ENCODE measurements around the gene PDZRN3.

The PDZRN3 gene

DNA sequence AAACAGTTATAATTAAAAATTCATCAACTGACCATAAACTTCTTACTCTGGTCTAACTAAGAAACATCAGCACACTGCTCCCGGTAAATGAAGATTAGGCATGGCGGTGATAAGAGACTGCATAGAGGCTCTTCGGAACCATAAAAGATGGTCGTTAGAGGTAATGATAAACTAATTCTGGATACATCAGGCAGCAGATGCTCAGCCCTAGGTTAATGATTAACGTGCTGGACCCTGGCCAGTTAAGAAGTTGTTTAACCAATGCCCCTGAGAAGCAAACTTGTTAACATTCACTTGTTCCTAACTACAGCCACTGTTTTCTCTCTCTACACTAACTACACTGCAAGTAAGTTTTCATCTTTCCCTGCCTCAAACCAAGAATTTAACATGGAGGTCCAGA lies 111.5 kb downstream of the PDZRN3 start:
- no peak for DNase-seq (ENCODE audit: low read depth)

DNA sequence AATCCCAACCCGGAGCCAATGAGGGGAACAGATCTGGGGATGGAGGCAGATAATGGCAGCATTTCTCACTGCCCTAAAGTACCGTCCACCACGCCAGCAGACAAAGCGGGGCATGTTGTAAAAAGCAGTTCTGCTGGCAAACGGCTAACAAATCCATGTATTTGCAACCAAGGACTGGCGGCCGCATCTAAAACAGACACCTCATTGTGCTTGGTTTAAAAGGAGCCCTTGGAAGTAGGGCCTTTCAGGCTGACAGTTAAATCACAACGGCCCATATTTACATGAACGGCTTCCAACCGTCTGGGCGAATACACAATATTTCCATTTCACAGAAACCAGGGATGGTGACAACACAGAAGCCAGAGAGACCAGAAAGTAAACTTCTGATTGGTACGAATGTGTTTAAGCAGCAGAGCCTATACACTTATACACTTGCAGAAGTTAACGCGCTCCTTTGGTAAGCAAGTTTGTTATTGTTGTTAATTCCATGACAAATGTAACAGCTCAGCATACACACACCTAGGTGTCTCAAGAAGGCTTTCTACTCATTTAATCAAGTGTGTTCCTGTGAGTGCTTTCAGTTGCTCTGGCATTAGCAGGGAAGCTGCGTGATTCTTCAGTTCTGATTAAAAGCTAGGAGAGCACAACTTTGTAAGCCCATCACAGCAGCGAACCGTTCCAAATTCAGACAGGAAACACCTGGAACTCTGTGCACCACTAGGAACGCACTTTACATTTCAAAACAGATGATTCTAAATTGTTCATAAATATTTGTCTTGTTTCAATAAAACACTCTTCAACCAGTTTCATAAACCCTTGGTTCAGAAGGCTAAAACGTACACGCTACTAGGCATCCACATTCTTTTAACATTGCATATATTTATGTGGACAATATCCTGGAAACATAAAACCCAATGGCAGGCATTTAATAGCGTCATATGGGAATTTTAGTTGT lies 112.9 kb downstream of the PDZRN3 start:
- no peak for DNase-seq (ENCODE audit: low read depth)

DNA sequence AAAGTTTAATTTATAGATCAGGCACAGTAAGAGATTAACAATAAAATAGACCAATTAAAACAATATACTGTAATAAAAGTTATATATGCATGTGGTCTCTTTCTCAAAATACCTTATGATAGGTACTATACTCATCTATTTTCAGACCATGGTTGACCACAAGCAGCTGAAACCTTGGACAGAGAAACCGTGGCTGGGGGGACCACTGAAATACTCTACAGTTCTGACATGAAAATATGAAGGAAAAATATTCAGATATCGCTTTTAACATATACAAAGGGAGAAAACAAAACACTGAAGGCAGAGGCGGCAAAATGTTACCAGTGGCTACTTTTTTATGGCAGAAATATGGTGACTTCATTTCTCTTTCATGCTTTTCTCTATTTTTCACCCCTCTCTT lies 114.0 kb downstream of the PDZRN3 start:
- no peak for DNase-seq (ENCODE audit: low read depth)

DNA sequence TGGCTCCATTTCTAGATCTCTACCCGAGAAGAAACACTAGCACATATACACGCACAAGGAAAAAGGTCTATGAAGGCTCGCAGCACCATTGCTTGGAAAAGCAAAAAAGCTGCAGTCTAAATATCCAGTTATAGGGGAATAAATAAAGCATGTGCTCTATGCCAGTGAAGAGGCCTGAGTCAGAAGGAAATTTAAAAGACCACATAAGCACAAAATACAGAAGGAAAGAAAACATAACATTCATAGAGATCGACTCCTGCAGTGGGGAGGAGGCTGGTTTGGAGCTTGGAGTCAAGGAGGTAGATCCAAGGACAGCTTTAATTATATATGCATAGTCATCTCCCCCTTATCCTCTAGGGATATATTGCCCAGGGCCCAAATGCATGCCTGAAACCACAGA lies 114.4 kb downstream of the PDZRN3 start:
- DNase-seq (ENCODE audit: low read depth) = no peak

DNA sequence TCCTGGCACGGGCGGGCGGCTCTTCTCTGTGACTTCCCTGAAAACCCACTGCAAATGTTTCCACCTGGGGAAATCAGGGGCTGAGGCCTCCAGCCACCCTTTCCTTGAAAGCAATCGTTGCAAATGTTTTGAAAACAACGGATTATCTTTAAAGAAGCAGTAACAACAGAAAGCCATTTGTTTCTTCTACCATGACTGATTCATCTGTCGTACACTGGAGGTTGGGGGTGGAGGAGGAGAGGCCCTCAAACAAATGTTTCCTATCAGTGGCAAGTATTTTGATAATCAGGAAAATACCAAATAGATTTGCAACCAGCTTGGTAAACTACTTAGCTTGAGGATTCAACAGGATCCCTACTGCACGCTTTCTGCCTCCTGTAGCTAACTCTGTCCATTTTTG lies 114.9 kb downstream of the PDZRN3 start:
- DNase-seq (ENCODE audit: low read depth) = no peak

DNA sequence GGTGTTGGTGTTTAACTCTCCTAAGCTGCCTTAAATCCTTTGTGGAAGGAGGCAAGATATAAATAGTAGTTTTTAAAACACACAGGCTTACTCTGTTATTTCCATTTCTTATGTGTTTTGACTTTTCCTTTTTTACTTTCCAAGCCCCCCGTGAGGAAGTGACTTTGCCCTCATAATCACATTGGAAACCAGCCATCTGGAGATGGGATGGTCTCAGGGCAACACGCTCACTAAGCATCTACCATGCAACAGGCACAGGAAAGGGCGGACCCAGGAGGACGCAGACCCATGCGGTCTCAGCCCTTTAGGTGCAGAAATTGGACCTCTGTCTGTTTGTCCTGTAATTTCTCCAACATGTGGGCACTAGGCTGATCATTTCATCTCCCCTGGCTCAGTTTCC lies 115.7 kb downstream of the PDZRN3 start:
- DNase-seq (ENCODE audit: low read depth) = no peak

DNA sequence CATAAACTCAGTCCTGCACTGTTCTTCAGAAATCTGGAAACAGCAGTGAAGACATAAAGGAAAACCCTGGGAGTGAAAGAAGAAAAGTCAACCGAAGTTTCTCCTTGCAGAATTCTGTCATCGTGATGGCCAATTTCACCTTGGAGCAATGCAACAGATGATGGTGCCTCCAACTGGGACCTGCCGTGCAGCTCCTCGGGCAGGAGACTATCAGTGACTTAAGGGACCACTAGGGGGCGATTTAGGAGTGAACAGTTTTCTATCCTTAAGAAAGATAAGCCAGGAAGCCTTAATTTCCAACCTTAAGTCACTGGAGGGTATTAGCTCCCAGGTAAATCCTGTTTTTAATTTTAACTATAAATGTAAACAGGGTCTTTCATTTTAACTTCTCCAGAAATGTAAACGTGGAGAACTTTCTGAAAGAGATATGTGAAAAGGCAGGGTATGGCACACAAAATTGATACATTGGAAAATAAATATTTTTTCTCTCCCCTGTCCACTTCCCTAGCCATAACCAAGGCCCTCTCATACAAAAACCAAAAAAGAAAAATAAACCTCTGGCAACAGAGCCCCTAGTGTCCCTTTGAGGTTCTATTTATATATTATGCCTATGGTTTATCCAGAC lies 116.3 kb downstream of the PDZRN3 start:
- DNase-seq (ENCODE audit: low read depth) = no peak

DNA sequence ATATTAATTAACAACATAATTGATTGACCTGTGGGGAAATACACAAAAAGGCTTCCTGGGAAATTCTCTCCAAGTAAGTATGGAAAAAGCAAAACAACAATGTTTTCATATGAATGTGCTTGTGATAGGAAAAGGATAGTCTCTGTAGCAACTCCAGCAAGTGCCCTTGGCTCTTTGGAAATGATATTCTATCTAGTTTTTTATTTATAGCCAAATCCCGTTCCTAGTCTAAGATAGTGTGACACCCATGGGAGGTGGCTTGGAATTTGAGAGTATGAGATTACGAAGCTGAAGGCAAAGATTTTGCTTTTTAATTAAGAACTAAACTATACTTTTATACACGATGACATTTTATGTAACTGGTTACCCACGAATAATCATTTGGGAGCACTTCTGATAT lies 119.9 kb downstream of the PDZRN3 start:
- no peak for DNase-seq (ENCODE audit: low read depth)

DNA sequence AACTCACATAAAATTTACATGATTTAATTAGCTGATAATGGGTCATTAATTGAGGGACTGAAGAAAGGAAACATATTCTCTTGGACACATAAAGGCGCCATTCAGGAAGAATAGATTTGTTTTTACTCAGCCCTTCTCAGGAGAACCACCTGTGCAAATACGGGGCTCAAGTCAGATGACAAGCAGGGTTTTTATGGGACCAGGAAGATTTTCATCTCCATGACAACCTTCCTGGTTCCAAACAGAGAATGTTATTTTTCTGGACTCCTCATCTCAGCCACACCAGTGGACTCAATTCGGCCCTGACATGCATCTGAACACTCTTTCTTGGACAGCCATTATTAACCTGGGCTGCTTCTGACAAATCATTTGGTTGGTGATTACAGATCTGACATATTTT lies 120.5 kb downstream of the PDZRN3 start:
- DNase-seq (ENCODE audit: low read depth) = no peak

DNA sequence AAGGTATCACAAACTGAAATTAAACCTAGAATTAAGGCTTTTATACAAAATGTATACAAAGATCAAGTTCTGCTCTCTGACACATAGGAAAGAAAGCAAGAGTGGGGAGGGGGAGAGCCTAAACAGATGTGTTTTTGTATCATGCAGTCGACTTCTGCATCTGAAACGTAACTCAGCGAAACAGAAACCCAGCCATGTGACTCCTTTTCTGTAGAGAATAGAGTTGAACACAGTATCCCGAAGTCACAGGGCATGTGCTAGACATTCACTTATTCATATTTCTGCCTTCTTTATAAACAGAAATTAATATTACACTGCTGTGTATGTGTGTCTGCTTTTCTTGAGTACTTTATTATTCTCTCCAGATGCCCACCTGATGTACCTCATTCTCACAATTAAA lies 121.0 kb downstream of the PDZRN3 start:
- no peak for DNase-seq (ENCODE audit: low read depth)

DNA sequence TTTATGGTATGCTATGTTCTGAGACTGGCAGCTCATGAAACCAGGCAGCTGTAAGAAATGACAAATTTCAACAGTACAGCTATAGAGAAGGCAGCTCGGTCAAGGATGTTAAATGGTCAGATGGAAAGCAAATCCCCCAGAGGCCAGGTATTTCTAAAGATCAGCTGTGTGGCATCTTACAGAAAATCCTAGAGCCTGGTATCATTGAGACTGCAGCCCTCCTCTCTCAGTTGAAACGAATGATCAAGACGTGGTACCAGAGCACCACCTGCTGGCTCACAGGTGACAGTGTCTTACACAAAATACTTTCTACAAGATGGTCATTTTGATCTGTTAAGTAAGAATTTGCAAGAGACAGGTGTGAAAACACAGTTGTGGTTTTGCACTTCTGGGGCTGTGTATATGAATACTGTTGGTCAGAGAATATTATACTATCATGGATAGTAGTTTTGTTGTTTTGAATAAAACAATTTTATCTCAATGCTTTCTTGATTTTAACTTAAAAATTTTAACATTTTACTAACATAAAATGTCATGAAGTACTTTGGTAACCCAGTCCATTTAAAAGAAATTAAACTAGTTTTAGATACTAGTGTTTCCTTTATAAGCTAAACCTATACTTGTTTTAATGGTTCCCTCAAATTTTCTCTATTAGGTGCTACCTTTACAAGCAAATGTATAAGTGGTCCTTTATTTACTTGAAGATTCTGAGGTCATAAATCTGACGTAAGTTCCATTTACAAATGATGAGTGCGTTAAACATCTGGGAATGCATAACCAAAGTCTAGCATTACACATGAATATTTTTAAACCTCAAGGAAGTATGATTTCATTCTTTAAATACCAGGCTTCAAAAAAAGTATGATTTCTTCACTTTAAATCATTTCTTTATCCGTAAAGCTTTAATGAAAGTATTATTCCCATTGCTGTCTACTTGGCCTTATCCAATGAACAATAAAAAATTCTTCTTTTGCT lies 121.8 kb downstream of the PDZRN3 start:
- no peak for DNase-seq (ENCODE audit: low read depth)

DNA sequence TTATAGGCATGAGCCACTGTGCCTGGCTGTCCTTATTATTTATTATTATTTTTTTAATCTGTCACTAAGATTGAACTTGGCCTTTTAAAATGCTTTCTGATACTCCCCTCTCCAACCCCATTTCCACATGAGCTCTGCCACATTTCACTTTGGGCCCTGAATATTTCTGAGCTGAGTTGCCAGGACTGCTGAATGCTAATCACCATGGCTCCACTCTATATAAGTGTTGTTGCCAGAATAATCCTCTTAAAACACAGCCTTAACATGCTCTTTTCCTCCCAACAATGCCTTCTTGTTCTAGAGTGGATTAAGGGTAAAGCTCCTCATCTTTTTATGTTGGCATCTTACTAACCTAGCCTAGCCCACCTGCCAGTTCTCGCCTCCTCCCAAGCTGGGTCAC lies 124.4 kb downstream of the PDZRN3 start:
- DNase-seq (ENCODE audit: low read depth) = no peak

DNA sequence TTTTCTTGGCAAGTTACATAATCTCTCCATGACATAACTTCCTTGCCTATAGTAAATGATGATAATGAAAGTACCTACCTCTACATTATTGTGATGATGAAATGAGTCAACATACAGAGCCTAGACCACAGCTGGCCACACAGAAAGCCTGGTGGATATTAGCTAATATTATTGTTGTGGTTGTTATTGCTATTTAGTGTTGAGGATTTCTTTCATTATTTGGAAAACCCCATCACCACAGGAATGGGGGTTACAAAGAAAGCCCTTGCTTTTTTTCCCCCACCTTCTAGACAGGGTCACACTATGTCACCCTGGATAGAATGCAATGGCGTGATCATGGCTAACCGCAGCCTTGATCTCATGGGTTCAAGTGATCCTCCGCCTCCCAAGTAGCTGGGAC lies 125.0 kb downstream of the PDZRN3 start:
- no peak for DNase-seq (ENCODE audit: low read depth)

DNA sequence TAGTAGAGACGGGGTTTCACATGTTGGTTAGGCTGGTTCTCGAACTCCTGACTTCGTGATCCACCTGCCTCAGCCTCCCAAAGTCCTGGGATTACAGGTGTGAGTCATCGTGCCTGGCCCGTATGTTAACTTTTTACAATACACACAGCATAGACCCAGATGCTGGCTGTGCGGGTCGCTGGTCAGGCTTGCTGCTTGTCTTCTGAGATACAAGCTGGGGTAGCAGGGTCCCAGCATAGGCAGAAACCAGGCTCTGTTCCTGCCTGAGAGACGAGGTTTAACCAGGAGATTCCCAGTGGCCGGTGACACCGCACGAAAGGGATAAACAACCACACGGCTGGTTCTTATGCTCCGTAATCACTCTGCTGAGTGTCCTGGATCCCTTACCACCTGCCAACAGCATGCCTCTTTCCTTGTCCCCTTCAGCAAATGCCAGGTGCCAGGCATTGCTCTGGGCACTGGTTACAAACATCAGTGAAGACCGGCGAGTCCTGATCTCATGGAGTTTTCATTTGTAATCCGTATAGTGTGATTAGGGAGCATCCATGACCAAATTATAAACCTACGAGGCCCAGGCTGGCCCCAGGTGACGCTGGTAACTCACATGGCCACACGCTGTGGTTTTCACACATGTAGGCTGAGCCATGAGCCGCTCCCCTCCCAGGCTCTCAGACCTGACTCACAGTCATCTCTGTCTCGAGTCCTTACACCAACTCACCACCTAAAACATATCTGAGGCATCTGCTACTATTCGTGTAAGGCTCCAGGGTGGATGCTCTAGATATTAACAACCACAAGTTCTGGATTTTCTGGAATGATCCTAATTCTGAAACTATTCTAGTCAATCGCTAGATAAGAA lies 125.7 kb downstream of the PDZRN3 start:
- DNase-seq (ENCODE audit: low read depth) = no peak

DNA sequence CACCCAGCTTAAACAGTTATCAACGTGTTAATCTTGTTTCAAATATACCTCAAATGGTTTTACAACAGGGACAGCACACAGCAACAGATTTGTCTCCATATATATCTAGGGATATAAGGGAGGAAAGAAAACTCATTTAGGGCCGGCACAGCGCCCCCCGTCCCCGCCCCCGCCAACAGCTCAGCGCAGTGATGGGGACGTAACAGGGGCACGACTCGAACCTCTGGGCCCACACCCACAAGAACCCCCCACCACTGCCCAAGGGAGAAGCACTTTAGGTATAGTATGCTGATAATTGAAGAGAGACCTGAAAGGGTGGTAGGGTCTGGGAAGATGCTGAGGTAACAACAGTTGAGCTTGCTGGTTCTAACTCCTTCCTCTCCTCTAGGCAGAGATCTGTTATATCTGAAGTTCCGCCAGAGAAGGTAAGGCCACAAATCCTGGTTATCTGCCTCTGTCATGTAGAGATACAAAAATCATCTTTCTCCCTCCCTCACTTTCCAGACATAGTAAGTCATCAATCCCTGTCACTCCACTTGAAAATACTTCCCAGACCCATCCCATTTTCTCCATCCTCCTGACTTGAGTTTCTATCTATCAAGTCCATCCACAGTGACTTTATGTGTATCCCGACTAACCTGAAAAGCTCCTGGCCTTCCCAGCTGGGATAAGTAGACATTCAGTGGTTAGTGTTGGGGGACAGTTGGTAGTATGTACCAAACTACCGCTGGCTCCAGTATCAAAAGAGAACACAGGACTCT lies 126.9 kb downstream of the PDZRN3 start:
- no peak for DNase-seq (ENCODE audit: low read depth)

DNA sequence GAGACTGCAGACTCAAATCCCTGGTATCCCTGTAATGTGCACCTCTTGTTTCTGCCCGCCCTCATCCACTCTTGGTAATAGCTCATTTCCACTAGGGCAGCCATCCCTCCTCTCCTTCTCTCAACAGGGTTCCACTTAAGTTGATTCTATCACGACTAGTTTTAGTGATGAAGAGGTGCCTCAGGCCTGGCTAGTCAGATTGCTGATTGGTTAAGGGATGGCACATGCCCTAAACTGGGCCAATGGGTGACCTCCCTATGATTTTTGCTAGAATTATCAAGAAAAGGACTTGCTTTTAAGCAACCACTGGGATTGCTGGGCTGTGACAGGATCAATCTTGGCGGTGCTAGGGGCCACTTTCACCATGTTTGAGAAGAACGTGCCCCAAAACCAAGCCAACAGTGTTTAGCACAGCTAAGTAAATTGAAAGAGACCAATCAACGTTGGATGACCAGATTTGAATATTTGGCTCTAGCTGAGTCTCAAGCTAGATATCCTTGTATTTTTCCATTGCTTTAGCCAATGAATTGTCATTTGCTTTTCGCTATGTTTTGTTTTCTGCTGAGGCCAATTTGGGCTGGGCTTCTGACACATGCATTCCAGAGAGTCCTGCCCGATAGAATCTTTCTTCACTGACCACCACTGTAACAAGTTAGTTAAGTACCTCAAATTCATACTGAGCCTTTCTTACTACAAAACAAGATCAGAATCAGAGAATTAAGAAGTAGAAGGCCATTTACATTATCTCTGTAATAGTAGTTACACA lies 131.0 kb downstream of the PDZRN3 start:
- no peak for DNase-seq (ENCODE audit: low read depth)

DNA sequence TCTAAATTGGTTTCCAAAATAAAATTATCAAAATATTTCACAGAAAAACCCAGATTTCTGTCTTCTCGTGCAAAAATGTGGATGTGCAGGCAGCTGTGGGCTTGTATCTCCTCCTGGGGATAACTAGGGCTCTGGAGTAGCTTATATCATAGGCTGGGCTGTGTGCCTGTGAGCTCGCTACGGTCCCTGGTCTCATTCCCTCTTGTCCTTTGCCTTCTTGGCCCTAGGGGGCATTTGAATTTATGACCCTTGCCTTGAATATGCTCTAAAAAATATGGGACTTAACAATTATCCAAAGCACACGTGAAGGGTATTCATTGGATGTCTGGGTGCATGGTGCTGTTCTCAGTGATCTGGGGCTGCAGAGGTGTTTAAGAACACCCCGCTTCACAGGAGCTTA lies 132.6 kb downstream of the PDZRN3 start:
- DNase-seq (ENCODE audit: low read depth) = no peak

DNA sequence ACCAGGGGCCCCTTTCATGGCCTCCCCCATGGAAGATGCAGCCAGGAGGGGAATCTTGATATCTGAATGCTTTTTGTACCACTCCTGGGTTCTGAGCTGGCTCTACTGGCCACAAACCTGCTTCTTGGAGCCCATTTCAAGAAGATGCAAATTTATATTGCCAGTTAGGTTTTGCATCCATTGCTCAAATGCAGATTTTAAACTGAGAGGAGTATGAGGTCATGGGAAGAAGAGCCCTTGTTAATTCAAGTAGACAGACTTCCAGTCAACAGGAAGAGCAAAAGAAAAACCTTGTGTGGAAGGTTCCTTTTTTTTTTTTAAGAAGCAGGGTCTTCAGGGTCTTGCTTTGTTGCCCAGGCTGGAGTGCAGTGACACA lies 133.5 kb downstream of the PDZRN3 start:
- DNase-seq (ENCODE audit: low read depth) = no peak

DNA sequence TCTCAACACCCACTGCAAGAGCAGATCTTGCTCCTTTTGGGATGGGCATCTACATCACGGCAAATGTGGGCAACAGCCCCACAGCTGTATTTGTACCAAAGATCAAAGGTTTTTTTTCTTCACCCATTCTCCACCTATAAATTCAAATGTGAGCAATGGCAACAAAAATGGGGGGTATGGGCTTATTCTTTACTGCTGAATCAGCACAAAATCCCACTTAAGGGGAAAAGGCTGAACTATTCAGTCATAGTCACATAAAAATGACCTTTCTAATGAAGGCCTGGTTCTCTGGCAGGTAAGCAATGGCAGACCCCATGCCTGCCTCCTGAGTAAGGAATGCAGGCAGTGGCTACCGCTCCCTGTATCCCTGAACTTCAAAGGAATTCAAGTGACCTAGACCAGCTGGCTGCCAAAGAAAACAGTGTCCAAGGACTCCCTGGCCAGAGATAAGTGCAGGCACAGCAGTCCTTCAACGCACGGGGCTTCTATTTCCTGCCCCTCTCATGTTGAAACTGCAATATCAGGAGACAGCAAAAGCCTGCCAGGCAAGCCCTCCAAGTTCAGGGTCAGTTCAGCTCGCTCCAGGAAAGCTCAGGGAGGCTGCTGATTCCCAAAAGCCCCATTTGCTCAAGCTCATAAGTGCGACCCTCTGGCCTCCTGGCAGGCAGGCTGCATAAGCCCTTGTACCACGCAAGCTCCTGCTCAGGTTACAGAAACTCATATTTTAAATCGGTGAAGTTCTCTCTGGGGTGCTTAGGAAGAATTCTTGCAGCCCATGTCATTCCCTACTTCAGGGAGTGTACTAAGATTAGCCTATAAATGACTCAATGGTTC lies 134.1 kb downstream of the PDZRN3 start:
- no peak for DNase-seq (ENCODE audit: low read depth)

Data from stimulated activated CD8-positive, alpha-beta memory T cell treated with anti-CD3 and anti-CD28 coated beads, Interleukin-15, amount 100 ng/mL, for 24 hours (primary cell).